Ascending aorta (tissue), 2 donors: ENCODE data around the gene NACC2. TPM values are rescaled to one million over a fixed set of nuclear protein-coding genes. Genes with fewer than 3 reads are reported as not detected.

Source experiments
- DNase-seq, 2 donors: peaks; one replicate each; pipeline ENCODE4 v3.0.0-alpha.2; 2019; ENCODE audit warnings: low spot score in 2 of 2
- H3K27ac ChIP-seq, 2 donors: fragments of 200-600 bp; sonication (generic); one replicate each; pipeline ENCODE4 v1.5.1; 2016 to 2017; ENCODE audit warnings: mild to moderate bottlenecking in 1 of 2
- H3K27me3 ChIP-seq: fragments of 200-600 bp; sonication (generic); one replicate; pipeline ENCODE4 v1.5.1; 2017
- H3K36me3 ChIP-seq, 2 donors: fragments of 200-600 bp; sonication (generic); one replicate each; pipeline ENCODE4 v1.5.1; 2016
- H3K4me1 ChIP-seq, 2 donors: fragments of 200-600 bp; sonication (generic); one replicate each; pipeline ENCODE4 v1.5.1; 2016 to 2017; ENCODE audit warnings: mild to moderate bottlenecking in 1 of 2
- H3K4me3 ChIP-seq, 2 donors: fragments of 200-600 bp; sonication (generic); one replicate each; pipeline ENCODE4 v1.5.1; 2016 to 2017; ENCODE audit warnings: mild to moderate bottlenecking in 1 of 2
- H3K9me3 ChIP-seq, 2 donors: fragments of 200-600 bp; sonication (generic); one replicate each; pipeline ENCODE4 v1.5.1; 2016
- intact Hi-C: fragments of 100-400 bp; cut with DNase I; formaldehyde crosslinking; loops from one replicate; pipeline ENCODE4 v1.15.1; 2023
- total RNA-seq: library from RNA; depleted of rRNA; stranded (reverse); fragments of >200 nt; gene quantifications from one replicate; pipeline ENCODE4 v1.1.0, GENCODE V29; 2016
- TF ChIP-seq, protein P1 (sequence below), 3 experiments: fragments of 200-600 bp in 2 of 3; fragments of 450-650 bp in 1 of 3; sonication (generic) in 2 of 3; IDR thresholded peaks; one replicate each; pipeline ENCODE4 v1.5.1; 2016 to 2019; ENCODE audit warnings: antibody characterized with exemption in 3 of 3, mild to moderate bottlenecking in 1 of 3, moderate library complexity in 1 of 3

The NACC2 gene
- total RNA-seq, 1 donor from 2014 or later = 72.2 TPM

DNA sequence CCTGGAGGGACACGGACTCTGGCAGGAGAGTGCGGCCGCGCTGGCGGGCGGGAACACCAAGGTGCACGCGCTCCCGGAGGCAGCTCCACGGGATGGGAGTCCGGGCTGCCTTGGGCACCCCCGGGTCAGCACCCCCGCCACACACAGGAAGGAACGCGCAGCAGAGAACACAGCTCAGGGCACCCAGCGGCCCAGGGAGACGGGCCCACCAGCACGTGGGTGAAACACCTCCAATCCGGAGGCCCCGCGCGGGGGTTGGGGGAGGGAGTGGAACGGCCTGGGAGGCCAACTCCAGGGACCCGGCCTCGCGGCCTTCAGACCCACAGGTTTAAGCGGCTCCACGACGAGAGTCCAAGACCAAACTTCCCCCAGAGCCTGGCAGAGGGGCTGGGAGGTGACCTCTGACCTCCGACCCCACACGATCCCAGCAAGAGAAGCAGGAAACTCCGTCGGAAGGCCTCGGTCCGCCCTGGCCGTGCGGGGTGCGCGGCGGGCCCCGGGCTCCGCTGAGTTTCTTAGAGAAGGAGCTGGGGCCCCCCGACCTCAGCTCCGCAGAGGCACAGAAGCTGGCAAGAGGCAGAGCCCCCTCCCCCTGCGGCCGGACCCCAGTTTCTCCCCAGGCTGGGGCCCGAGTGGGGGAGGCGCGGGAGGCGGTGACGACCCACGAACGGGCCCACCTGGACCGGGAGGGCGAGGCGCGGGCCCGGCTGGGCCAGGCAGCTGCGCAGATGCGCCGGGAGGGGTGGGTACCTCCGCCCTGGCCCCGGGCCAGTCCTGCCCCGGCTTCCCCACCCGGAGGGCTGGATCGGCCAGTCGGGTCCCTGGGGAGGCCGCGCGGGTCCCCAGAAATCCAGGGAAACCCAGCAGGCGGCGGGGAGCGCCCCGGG, 851 bp downstream of the NACC2 start:
- H3K9me3 ChIP-seq = no peaks in the 10 kb centered on the region
- H3K36me3 ChIP-seq = no peaks in the 10 kb centered on the region
- peak overlapping the region; percentile 91 to 98 for H3K27ac ChIP-seq
- peaks cover 22 to 48% of the 10 kb centered on the region in 2 donors for H3K4me1 ChIP-seq
- TF ChIP-seq, protein P1, sequence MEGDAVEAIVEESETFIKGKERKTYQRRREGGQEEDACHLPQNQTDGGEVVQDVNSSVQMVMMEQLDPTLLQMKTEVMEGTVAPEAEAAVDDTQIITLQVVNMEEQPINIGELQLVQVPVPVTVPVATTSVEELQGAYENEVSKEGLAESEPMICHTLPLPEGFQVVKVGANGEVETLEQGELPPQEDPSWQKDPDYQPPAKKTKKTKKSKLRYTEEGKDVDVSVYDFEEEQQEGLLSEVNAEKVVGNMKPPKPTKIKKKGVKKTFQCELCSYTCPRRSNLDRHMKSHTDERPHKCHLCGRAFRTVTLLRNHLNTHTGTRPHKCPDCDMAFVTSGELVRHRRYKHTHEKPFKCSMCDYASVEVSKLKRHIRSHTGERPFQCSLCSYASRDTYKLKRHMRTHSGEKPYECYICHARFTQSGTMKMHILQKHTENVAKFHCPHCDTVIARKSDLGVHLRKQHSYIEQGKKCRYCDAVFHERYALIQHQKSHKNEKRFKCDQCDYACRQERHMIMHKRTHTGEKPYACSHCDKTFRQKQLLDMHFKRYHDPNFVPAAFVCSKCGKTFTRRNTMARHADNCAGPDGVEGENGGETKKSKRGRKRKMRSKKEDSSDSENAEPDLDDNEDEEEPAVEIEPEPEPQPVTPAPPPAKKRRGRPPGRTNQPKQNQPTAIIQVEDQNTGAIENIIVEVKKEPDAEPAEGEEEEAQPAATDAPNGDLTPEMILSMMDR (IDR thresholded peaks at IDR 0.05) = peak in 2 of 3 experiments; percentile 9 to 19
- intact Hi-C loops = loop anchor here (1.0 to 5.0 kb wide), 3 partner anchors 24 to 1767 kb away; partner anchors contain the start of genes RXRA and TMEM250
- DNase-seq = peak in 1 of 2 donors; percentile 91
- no peaks in the 10 kb centered on the region for H3K27me3 ChIP-seq
- H3K4me3 ChIP-seq = peak overlapping the region; percentile 91 to 94

DNA sequence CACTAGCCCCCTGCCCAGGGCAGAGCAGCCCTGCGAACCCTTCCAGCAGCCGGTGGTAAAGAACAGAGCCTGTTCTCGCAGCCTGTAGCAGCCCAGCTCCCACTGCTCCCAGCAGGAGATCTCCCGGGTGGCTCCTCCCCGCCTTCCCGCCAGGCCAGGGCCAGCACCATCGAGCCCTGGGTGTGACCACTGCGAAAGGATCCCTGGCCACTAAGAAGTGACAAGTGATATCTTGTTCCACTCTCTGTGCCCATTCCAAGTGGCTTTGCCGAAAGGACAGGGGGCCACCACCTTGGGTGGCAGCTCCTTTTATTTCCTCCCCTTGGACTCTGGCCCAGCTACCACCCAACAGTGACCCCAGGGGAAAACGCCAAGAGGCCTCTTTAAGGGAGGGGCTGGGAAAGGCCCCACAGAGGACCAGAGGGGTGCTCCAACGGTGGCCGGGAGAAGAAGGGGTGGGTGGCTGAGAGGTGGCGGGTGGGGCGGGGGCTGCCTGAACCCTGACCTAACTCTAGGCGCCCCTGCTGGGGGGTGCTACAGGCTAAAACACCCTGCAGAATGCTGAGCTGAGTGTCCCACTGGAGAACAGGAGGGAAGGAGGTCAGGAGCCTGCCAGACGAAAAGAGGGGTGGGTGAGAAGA, 1.6 kb downstream of the NACC2 start:
- H3K4me1 ChIP-seq = peaks cover 28 to 56% of the 10 kb centered on the region in 2 donors
- intact Hi-C loops = loop anchor here (5.0 kb wide), 1 partner anchor 1766 kb away; the partner anchor contains the start of gene RXRA
- no peak for DNase-seq
- no peaks in the 10 kb centered on the region for H3K9me3 ChIP-seq
- no peaks in the 10 kb centered on the region for H3K36me3 ChIP-seq
- H3K4me3 ChIP-seq = peak overlapping the region; percentile 91 to 94
- no peaks in the 10 kb centered on the region for H3K27me3 ChIP-seq
- H3K27ac ChIP-seq = peak overlapping the region; percentile 91 to 98
- TF ChIP-seq, protein P1 (IDR thresholded peaks at IDR 0.05) = no peak

DNA sequence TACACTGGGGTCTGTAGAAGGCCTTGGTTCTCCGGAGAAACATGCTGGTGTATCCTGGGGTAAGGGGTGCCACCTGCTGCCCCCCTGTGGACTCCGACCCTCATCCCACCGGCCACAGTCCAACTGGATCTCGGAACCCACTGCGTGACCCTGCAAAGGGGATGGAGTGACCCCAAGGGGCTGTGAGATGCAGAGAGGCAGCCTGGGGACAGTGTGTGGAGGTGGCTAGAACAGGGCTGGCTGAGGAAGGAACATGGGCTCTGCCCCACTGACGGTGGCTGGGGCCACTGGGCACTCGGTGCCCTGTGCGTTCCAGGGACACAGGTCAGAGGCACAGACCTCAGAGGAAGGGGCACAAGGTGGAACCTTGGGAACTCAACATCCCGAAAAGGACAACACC, 2.3 kb downstream of the NACC2 start:
- peak overlapping the region; percentile 91 to 94 for H3K4me3 ChIP-seq
- peak overlapping the region; percentile 91 to 98 for H3K27ac ChIP-seq
- no peak for DNase-seq
- intact Hi-C loops = loop anchor here (5.0 kb wide), 1 partner anchor 1765 kb away; the partner anchor contains the start of gene RXRA
- H3K27me3 ChIP-seq = no peaks in the 10 kb centered on the region
- peaks cover 31 to 63% of the 10 kb centered on the region in 2 donors for H3K4me1 ChIP-seq
- H3K9me3 ChIP-seq = no peaks in the 10 kb centered on the region
- H3K36me3 ChIP-seq = no peaks in the 10 kb centered on the region
- TF ChIP-seq, protein P1 (IDR thresholded peaks at IDR 0.05) = no peak

DNA sequence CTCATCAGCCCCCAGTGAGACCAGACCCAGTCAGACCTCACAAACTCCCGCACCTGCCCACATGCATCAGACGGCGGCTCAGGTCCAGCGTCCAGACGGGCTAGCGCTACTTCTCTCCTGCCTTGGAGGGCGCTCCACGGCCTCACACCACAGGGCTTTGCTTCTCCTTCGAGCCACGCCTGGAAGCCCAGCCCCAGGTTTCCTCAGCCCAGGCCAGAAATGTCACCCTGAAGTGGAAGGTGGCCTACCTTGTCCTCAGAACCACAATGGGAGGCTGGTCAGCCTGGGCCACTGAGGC, 2.8 kb downstream of the NACC2 start:
- Histone ChIP-seq H3K4me1 (peaks cover 35 to 67% of the 10 kb centered on the region in 2 donors), H3K27ac (peak overlapping the region; percentile 91 to 98), H3K9me3 (no peaks in the 10 kb centered on the region), H3K4me3 (peak overlapping the region in 1 of 2 donors; percentile 91), H3K27me3 (no peaks in the 10 kb centered on the region), H3K36me3 (no peaks in the 10 kb centered on the region)
- DNase-seq = no peak
- intact Hi-C loops = loop anchor here (5.0 kb wide), 1 partner anchor 1765 kb away; the partner anchor contains the start of gene RXRA
- TF ChIP-seq, protein P1 (IDR thresholded peaks at IDR 0.05) = no peak

DNA sequence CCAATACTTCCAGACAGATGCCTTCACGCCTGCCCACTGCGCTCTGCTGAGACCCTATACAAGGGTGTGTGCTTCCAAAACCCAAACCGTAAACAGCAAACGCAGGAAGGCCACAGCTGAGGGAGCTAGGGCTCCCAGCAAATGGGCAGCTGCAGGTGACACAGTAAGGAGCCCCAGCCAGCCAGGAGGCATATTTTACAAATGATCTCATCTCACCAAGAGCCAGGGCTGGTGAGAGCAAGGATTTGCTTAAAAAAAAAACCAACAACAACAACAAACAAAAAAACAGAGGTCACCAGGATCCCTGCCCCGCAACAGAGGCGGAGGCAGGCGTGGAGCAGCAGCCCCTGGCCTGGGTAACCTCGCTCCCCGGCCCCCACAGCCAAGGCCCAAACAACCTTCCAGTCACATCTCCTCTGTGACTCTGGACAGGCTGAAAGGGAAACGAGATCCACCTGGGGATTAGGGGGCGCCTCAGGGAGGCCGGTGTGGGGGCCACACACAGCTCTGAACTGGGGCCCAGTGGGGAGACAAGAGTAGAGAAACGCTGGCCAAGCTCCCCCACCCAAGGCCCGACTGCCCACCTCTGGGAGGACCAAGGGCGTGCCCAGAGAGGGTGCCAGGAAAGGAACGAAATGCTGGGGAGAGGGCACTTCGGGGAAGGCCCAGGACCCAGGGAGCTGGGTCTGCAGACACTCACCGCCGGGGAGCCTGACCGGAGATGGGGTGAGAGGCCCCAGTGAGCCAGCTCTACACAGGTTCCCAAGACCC, 3.3 kb downstream of the NACC2 start:
- Histone ChIP-seq H3K9me3 (no peaks in the 10 kb centered on the region), H3K4me1 (peaks cover 41 to 73% of the 10 kb centered on the region in 2 donors), H3K36me3 (no peaks in the 10 kb centered on the region), H3K4me3 (peak overlapping the region; percentile 35 to 91), H3K27ac (peak overlapping the region; percentile 91 to 98), H3K27me3 (no peaks in the 10 kb centered on the region)
- TF ChIP-seq, protein P1 (IDR thresholded peaks at IDR 0.05) = no peak
- DNase-seq = no peak
- intact Hi-C loops = loop anchor here (5.0 kb wide), 1 partner anchor 1764 kb away; the partner anchor contains the start of gene RXRA
